Suprapubic skin (tissue), 3 donors: ENCODE measurements around the gene KRTAP1-1.

Source experiments
- CTCF ChIP-seq, 2 donors: fragments of 200-600 bp in 1 of 2; fragments of 450-650 bp in 1 of 2; sonication (generic) in 1 of 2; IDR thresholded peaks; one replicate each; pipeline ENCODE4 v1.5.1; 2016 to 2019; ENCODE audit warnings: antibody characterized with exemption in 2 of 2, mild to moderate bottlenecking in 1 of 2, moderate library complexity in 1 of 2
- POLR2A ChIP-seq, 2 donors: fragments of 450-650 bp; IDR thresholded peaks; one replicate each; pipeline ENCODE4 v1.6.1; 2017; ENCODE audit warnings: antibody characterized with exemption in 2 of 2, mild to moderate bottlenecking in 2 of 2, moderate library complexity in 2 of 2

DNA sequence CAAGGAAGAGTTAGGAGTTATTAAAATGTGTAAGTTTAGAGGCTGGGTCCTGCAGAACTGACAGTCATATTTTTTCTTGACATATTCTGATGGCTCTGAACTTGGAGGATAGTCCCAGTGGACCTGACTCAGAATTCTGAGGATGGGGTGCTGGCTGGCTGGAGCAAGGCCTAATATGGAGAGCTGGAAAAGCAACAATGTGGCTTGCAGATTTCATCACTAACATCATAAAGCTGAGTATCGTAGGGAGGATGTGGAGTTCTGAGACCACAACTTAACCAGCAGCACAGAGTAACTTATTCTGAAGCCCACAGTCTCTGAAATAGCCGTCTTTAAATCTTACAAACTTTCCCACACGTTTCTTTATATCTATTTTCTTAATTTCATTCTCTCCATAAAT, 16.6 kb downstream of the KRTAP1-1 start:
- TF ChIP-seq CTCF (IDR thresholded peaks at IDR 0.05) (no peak), POLR2A (IDR thresholded peaks at IDR 0.05) (no peak)
